GM18508 (cell line): ENCODE results near the gene CTNND2.
"Not testable (repeated sequence)": the region's sequence is repeated elsewhere in the genome, so short reads cannot be mapped to it uniquely, and the experiment has no call there.

Source experiments
- ATAC-seq: cut with Tn5 transposase; IDR thresholded peaks from one replicate; pipeline ENCODE4 v1.9.1; 2021; ENCODE audit warnings: moderate number of reproducible peaks; ENCODE audit not compliant: insufficient read depth, unreplicated experiment

Gene CTNND2

GRCh38 chr5:11023945-11024344 is 880.3 kb downstream of the CTNND2 start:
- ATAC-seq: no peak

GRCh38 chr5:11013793-11014192 is 890.5 kb downstream of the CTNND2 start:
- ATAC-seq: no peak

- no peak for ATAC-seq
Measured at GRCh38 chr5:11012295-11012694, 892.0 kb downstream of the CTNND2 start.

GRCh38 chr5:11010429-11011210 is 893.6 kb downstream of the CTNND2 start:
- no peak for ATAC-seq

- ATAC-seq: no peak
Measured at GRCh38 chr5:11009576-11009975, 894.7 kb downstream of the CTNND2 start.

GRCh38 chr5:11007269-11007870 is 896.9 kb downstream of the CTNND2 start:
- ATAC-seq: no peak

GRCh38 chr5:11004523-11004922 is 899.7 kb downstream of the CTNND2 start:
- ATAC-seq: not testable (repeated sequence)

- no peak for ATAC-seq
Measured at GRCh38 chr5:11000515-11001353, 903.5 kb downstream of the CTNND2 start.

- no peak for ATAC-seq
Measured at GRCh38 chr5:10999714-11000113, 904.5 kb downstream of the CTNND2 start.

GRCh38 chr5:10995891-10996290 is 908.4 kb downstream of the CTNND2 start:
- no peak for ATAC-seq

GRCh38 chr5:10994091-10994986 is 909.9 kb downstream of the CTNND2 start:
- no peak for ATAC-seq

GRCh38 chr5:10990634-10991033 is 913.6 kb downstream of the CTNND2 start:
- ATAC-seq: no peak

GRCh38 chr5:10989577-10990263 is 914.5 kb downstream of the CTNND2 start:
- no peak for ATAC-seq

- ATAC-seq: no peak
Measured at GRCh38 chr5:10988622-10989021, 915.6 kb downstream of the CTNND2 start.

- ATAC-seq: peak; percentile 59
Measured at GRCh38 chr5:10987925-10988504, 916.2 kb downstream of the CTNND2 start.

GRCh38 chr5:10987276-10987924 is 916.8 kb downstream of the CTNND2 start:
- ATAC-seq: no peak

- ATAC-seq: no peak
Measured at GRCh38 chr5:10985721-10986110, 918.5 kb downstream of the CTNND2 start.

GRCh38 chr5:10985091-10985720 is 919.0 kb downstream of the CTNND2 start:
- no peak for ATAC-seq
